SK-N-SH treated with all-trans-retinoic acid at 6 μM for 48 hours (cell line): ENCODE measurements around the gene MGAT3.

Experiments used
- ATAC-seq: fragments of 200-7000 bp; cut with Tn5 transposase; 3 replicates; pipeline ENCODE4 v1.9.1; 2020; ENCODE audit warnings: mild to moderate bottlenecking, moderate library complexity
- ARNTL ChIP-seq: fragments of 450-650 bp; formaldehyde crosslinking; IDR thresholded peaks from 2 replicates; pipeline ENCODE4 v1.5.0; 2020; ENCODE audit warnings: low read depth, mild to moderate bottlenecking, moderate library complexity, borderline replicate concordance
- BACH2 ChIP-seq: fragments of 250-450 bp; sonication (Bioruptor Pico); IDR thresholded peaks from 2 replicates; pipeline ENCODE4 v1.9.0; 2021; ENCODE audit warnings: mild to moderate bottlenecking, borderline replicate concordance
- CREB5 ChIP-seq: fragments of 250-450 bp; sonication (Bioruptor Pico); IDR thresholded peaks from 2 replicates; pipeline ENCODE4 v1.5.1; 2020; ENCODE audit warnings: low read depth, mild to moderate bottlenecking, moderate library complexity
- CSDC2 ChIP-seq: fragments of 250-450 bp; sonication (Bioruptor Pico); IDR thresholded peaks from 2 replicates; pipeline ENCODE4 v1.5.0; 2020; ENCODE audit warnings: mild to moderate bottlenecking, moderate library complexity
- CSRNP3 ChIP-seq: fragments of 250-450 bp; sonication (Bioruptor Pico); IDR thresholded peaks from 2 replicates; pipeline ENCODE4 v1.5.1; 2021; ENCODE audit warnings: mild to moderate bottlenecking, moderate library complexity
- ESRRG ChIP-seq: fragments of 250-450 bp; sonication (Bioruptor Pico); IDR thresholded peaks from 2 replicates; pipeline ENCODE4 v1.6.1; 2021; ENCODE audit warnings: mild to moderate bottlenecking
- OSR1 ChIP-seq: fragments of 250-450 bp; sonication (Bioruptor Pico); IDR thresholded peaks from 2 replicates; pipeline ENCODE4 v1.8.0; 2022; ENCODE audit warnings: moderate library complexity, mild to moderate bottlenecking, inconsistent platforms
- PATZ1 ChIP-seq: fragments of 250-450 bp; sonication (Bioruptor Pico); IDR thresholded peaks from 2 replicates; pipeline ENCODE4 v1.8.0; 2020; ENCODE audit warnings: mild to moderate bottlenecking, moderate library complexity, borderline replicate concordance
- POU6F1 ChIP-seq: fragments of 250-450 bp; sonication (Bioruptor Pico); IDR thresholded peaks from 2 replicates; pipeline ENCODE4 v1.8.0; 2021; ENCODE audit warnings: low read depth, mild to moderate bottlenecking, moderate library complexity, borderline replicate concordance
- PPARA ChIP-seq: fragments of 250-450 bp; sonication (Bioruptor Pico); IDR thresholded peaks from 2 replicates; pipeline ENCODE4 v1.5.0; 2020; ENCODE audit warnings: mild to moderate bottlenecking, borderline replicate concordance
- RARB ChIP-seq: fragments of 250-450 bp; sonication (Bioruptor Pico); IDR thresholded peaks from 2 replicates; pipeline ENCODE4 v1.8.0; 2021; ENCODE audit warnings: mild to moderate bottlenecking, moderate library complexity
- SNAI2 ChIP-seq: fragments of 250-450 bp; sonication (Bioruptor Pico); IDR thresholded peaks from 2 replicates; pipeline ENCODE4 v1.5.0; 2020; ENCODE audit warnings: mild to moderate bottlenecking, moderate library complexity
- TCF4 ChIP-seq: fragments of 250-450 bp; sonication (Bioruptor Pico); IDR thresholded peaks from 2 replicates; pipeline ENCODE4 v1.8.0; 2021; ENCODE audit warnings: mild to moderate bottlenecking, moderate library complexity, borderline replicate concordance
- TOX ChIP-seq: fragments of 250-450 bp; sonication (Bioruptor Pico); IDR thresholded peaks from 2 replicates; pipeline ENCODE4 v1.8.0; 2021; ENCODE audit warnings: mild to moderate bottlenecking, moderate library complexity, borderline replicate concordance
- TSHZ2 ChIP-seq: fragments of 250-450 bp; sonication (Bioruptor Pico); IDR thresholded peaks from 2 replicates; pipeline ENCODE4 v1.5.0; 2020; ENCODE audit warnings: mild to moderate bottlenecking, moderate library complexity
- ZFP3 ChIP-seq: fragments of 250-450 bp; sonication (Bioruptor Pico); IDR thresholded peaks from 2 replicates; pipeline ENCODE4 v1.5.0; 2020; ENCODE audit warnings: mild to moderate bottlenecking, moderate library complexity
- ZFP30 ChIP-seq: fragments of 450-650 bp; formaldehyde crosslinking; IDR thresholded peaks from 2 replicates; pipeline ENCODE4 v1.5.0; 2022; ENCODE audit warnings: mild to moderate bottlenecking, moderate library complexity
- ZNF8 ChIP-seq: fragments of 450-650 bp; formaldehyde crosslinking; IDR thresholded peaks from 2 replicates; pipeline ENCODE4 v1.5.0; 2020; ENCODE audit warnings: mild to moderate bottlenecking, moderate library complexity

MGAT3 gene

GRCh38 chr22:39434721-39435120 is 22.1 kb upstream of the MGAT3 start:
- no peak for ATAC-seq
- TF ChIP-seq ARNTL (CRISPR knock-in tag), result no peak
- TF ChIP-seq SNAI2 (CRISPR knock-in tag), result no peak
- TF ChIP-seq TCF4 (CRISPR knock-in tag), result no peak
- TF ChIP-seq OSR1, result no peak
- TF ChIP-seq ESRRG, result no peak

- TF ChIP-seq TOX (CRISPR knock-in tag) (no peak), TSHZ2 (CRISPR knock-in tag) (no peak), CREB5 (no peak), PPARA (CRISPR knock-in tag) (no peak), PATZ1 (CRISPR knock-in tag) (no peak), CSDC2 (no peak), ARNTL (CRISPR knock-in tag) (no peak), ZFP3 (no peak)
- TF ChIP-seq, all 23 proteins: peak for 0
- no peak for ATAC-seq
These were observed 21.2 kb upstream of the MGAT3 start for GRCh38 chr22:39435616-39436015.

- no peak for ATAC-seq
- no peak for TF ChIP-seq CSRNP3 (CRISPR knock-in tag)
- no peak for TF ChIP-seq ZNF8 (CRISPR knock-in tag)
These were observed 18.8 kb upstream of the MGAT3 start for GRCh38 chr22:39437791-39438704.

- ATAC-seq, result no peak
- TF ChIP-seq POU6F1 (CRISPR knock-in tag) (no peak), RARB (no peak), BACH2 (CRISPR knock-in tag) (no peak), CSRNP3 (CRISPR knock-in tag) (no peak), TSHZ2 (CRISPR knock-in tag) (no peak), ARNTL (CRISPR knock-in tag) (no peak), ZNF8 (CRISPR knock-in tag) (no peak), ZFP3 (no peak), PPARA (CRISPR knock-in tag) (no peak), ZFP30 (CRISPR knock-in tag) (no peak), CREB5 (no peak), TCF4 (CRISPR knock-in tag) (no peak)
These were observed 17.6 kb upstream of the MGAT3 start for GRCh38 chr22:39439170-39439569.
